HEK293T (cell line): ENCODE results near the gene CCDC24.

Experiments used
- BHLHE40 ChIP-seq: fragments of 450-650 bp; IDR thresholded peaks from 2 replicates; pipeline ENCODE4 v1.6.1; 2016; ENCODE audit warnings: mild to moderate bottlenecking, moderate library complexity, borderline replicate concordance
- FOXK2 ChIP-seq: fragments of 450-650 bp; IDR thresholded peaks from 2 replicates; pipeline ENCODE4 v1.6.1; 2016; ENCODE audit warnings: mild to moderate bottlenecking
- HDGF ChIP-seq: fragments of 450-650 bp; IDR thresholded peaks from 2 replicates; pipeline ENCODE4 v1.6.1; 2017; ENCODE audit warnings: antibody characterized with exemption, borderline replicate concordance
- NFRKB ChIP-seq: fragments of 450-650 bp; IDR thresholded peaks from 2 replicates; pipeline ENCODE4 v1.6.1; 2016; ENCODE audit warnings: mild to moderate bottlenecking, moderate library complexity
- SP1 ChIP-seq: fragments of 450-650 bp; IDR thresholded peaks from 2 replicates; pipeline ENCODE4 v1.6.1; 2017
- TARDBP ChIP-seq: fragments of 450-650 bp; IDR thresholded peaks from 2 replicates; pipeline ENCODE4 v1.6.1; 2016
- ZNF384 ChIP-seq: fragments of 450-650 bp; IDR thresholded peaks from 2 replicates; pipeline ENCODE4 v1.6.1; 2016

DNA sequence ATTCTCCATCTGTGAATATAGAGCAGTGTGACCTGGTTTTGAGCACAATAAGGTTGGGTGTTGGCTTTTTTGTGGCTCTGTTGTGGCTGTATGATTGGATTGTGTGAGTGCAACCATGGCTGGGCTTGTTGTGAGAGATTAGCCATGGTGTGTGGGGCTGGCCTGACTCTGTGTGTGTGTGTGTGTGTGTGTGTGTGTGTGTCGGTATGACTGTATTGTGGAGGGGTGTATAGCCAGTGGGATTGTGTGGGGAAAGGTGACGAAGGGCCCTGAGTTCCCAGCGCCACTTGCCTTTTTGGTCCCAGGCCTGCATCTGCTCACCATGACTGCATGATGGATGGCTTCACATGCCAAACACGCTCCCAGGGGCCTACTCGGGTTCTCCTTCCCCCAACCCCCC lies 45.8 kb downstream of the CCDC24 start:
- TF ChIP-seq TARDBP (no peak), HDGF (no peak), FOXK2 (no peak), BHLHE40 (no peak), NFRKB (no peak), SP1 (no peak), ZNF384 (no peak)
